Prostate gland (tissue), 2 donors: ENCODE measurements around the gene MEAK7.

Source experiments
- POLR2A ChIP-seq: fragments of 450-650 bp; IDR thresholded peaks from one replicate; pipeline ENCODE4 v1.6.1; 2016; ENCODE audit warnings: antibody characterized with exemption, mild to moderate bottlenecking
- POLR2AphosphoS5 ChIP-seq: sonication (generic); formaldehyde crosslinking; IDR thresholded peaks from one replicate; pipeline ENCODE4 v1.6.1; 2017; ENCODE audit warnings: antibody characterized with exemption
- TF ChIP-seq, protein P1 (sequence below), 4 experiments: fragments of 200-600 bp in 2 of 4; fragments of 450-650 bp in 2 of 4; sonication (generic) in 2 of 4; IDR thresholded peaks; 1 replicate in 3 of 4; 2 replicates in 1 of 4; pipeline ENCODE4 v1.5.1; 2016 to 2019; ENCODE audit warnings: antibody characterized with exemption in 4 of 4, mild to moderate bottlenecking in 2 of 4, moderate library complexity in 2 of 4

DNA sequence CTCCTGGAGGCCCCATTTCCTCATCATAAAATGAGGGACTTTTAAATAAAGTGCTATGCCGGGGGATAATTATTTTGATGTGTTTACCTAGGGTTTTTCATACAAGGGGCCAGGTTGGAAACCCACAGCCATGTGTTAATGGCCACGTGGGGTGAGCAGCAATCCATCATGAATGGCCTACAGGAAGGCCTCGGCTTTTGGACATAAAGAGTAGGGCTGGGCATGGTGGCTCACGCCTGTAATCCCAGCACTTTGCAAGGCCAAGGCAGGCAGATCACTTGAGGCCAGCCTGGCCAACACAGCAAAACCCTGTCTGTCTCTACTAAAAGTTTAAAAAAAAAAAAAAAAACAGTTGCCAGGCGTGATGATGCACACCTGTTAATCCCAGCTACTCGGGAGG lies 40.3 kb downstream of the MEAK7 start:
- TF ChIP-seq, protein P1, sequence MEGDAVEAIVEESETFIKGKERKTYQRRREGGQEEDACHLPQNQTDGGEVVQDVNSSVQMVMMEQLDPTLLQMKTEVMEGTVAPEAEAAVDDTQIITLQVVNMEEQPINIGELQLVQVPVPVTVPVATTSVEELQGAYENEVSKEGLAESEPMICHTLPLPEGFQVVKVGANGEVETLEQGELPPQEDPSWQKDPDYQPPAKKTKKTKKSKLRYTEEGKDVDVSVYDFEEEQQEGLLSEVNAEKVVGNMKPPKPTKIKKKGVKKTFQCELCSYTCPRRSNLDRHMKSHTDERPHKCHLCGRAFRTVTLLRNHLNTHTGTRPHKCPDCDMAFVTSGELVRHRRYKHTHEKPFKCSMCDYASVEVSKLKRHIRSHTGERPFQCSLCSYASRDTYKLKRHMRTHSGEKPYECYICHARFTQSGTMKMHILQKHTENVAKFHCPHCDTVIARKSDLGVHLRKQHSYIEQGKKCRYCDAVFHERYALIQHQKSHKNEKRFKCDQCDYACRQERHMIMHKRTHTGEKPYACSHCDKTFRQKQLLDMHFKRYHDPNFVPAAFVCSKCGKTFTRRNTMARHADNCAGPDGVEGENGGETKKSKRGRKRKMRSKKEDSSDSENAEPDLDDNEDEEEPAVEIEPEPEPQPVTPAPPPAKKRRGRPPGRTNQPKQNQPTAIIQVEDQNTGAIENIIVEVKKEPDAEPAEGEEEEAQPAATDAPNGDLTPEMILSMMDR (IDR thresholded peaks at IDR 0.05) = no peak
- TF ChIP-seq POLR2A = no peak
- no peak for TF ChIP-seq POLR2AphosphoS5
